ENCODE measurements around the gene GGT6.
A peak's percentile ranks its signal among the peaks of the same experiment; 100 is the strongest.

The GGT6 gene

GRCh38 chr17:4577386-4577993 is 17.1 kb upstream of the GGT6 start:
- H3K36me3 ChIP-seq (ENCODE audit: control insufficient read depth, insufficient read depth, low read length): no peaks in the 10 kb centered on the region
- no peaks in the 10 kb centered on the region for H3K79me2 ChIP-seq (ENCODE audit: control insufficient read depth, insufficient read depth, low read length)
- H3K4me2 ChIP-seq (ENCODE audit: low read length): no peak overlapping the region
- H3K79me1 ChIP-seq (ENCODE audit: low read length): no peaks in the 10 kb centered on the region
- DNase-seq: no peak
- H4K8ac ChIP-seq (ENCODE audit: low read depth, low read length): no peak overlapping the region
- no peaks in the 10 kb centered on the region for H3K27me3 ChIP-seq (ENCODE audit: insufficient read depth, low read length, poor library complexity)
- H3K23ac ChIP-seq (ENCODE audit: low read length): no peak overlapping the region
- WGBS (ENCODE audit: extremely low coverage, insufficient coverage, low lambda C conversion rate): no CpG with 5 or more reads among the region's 8 CpGs
- no peaks in the 10 kb centered on the region for H3K4me1 ChIP-seq (ENCODE audit: control insufficient read depth, low read depth, low read length)
- H3K56ac ChIP-seq (ENCODE audit: low read length): peak overlapping the region; percentile 25
- H3K18ac ChIP-seq (ENCODE audit: low read length): no peak overlapping the region
- H4K5ac ChIP-seq (ENCODE audit: low read length): no peak overlapping the region
- no peak overlapping the region for H2BK15ac ChIP-seq (replicated peaks; ENCODE audit: low read depth)
- no peak overlapping the region for H2AK5ac ChIP-seq (ENCODE audit: low read length)
- H2BK120ac ChIP-seq (ENCODE audit: low read depth, low read length): no peak overlapping the region
- peak overlapping the region; percentile 4 for H3K9ac ChIP-seq (ENCODE audit: low read length)
- H3K27ac ChIP-seq (ENCODE audit: low read depth, low read length): no peak overlapping the region
- H2BK5ac ChIP-seq (ENCODE audit: low read length): no peak overlapping the region
- H3K4ac ChIP-seq (ENCODE audit: low read depth, low read length): no peak overlapping the region
- H3K4me3 ChIP-seq (ENCODE audit: low read length): no peak overlapping the region

GRCh38 chr17:4576729-4577322 is 16.4 kb upstream of the GGT6 start:
- no peak overlapping the region for H2BK15ac ChIP-seq (replicated peaks; ENCODE audit: low read depth)
- no peak overlapping the region for H2BK5ac ChIP-seq (ENCODE audit: low read length)
- no peak overlapping the region for H3K23ac ChIP-seq (ENCODE audit: low read length)
- peak overlapping the region; percentile 24 for H3K9ac ChIP-seq (ENCODE audit: low read length)
- peak overlapping the region; percentile 42 for H3K4ac ChIP-seq (ENCODE audit: low read depth, low read length)
- no CpG with 5 or more reads among the region's 18 CpGs for WGBS (ENCODE audit: extremely low coverage, insufficient coverage, low lambda C conversion rate)
- H4K5ac ChIP-seq (ENCODE audit: low read length): no peak overlapping the region
- H3K27ac ChIP-seq (ENCODE audit: low read depth, low read length): no peak overlapping the region
- H3K4me3 ChIP-seq (ENCODE audit: low read length): no peak overlapping the region
- peak overlapping the region; percentile 35 for H3K18ac ChIP-seq (ENCODE audit: low read length)
- no peaks in the 10 kb centered on the region for H3K79me2 ChIP-seq (ENCODE audit: control insufficient read depth, insufficient read depth, low read length)
- peak overlapping the region; percentile 25 for H3K56ac ChIP-seq (ENCODE audit: low read length)
- no peak overlapping the region for H4K8ac ChIP-seq (ENCODE audit: low read depth, low read length)
- no peaks in the 10 kb centered on the region for H3K27me3 ChIP-seq (ENCODE audit: insufficient read depth, low read length, poor library complexity)
- H2BK120ac ChIP-seq (ENCODE audit: low read depth, low read length): peak overlapping the region; percentile 4
- no peak overlapping the region for H3K4me2 ChIP-seq (ENCODE audit: low read length)
- H3K79me1 ChIP-seq (ENCODE audit: low read length): no peaks in the 10 kb centered on the region
- H3K4me1 ChIP-seq (ENCODE audit: control insufficient read depth, low read depth, low read length): no peaks in the 10 kb centered on the region
- no peak overlapping the region for H2AK5ac ChIP-seq (ENCODE audit: low read length)
- DNase-seq: peak; percentile 75
- H3K36me3 ChIP-seq (ENCODE audit: control insufficient read depth, insufficient read depth, low read length): no peaks in the 10 kb centered on the region

- Histone ChIP-seq H3K4me3 (ENCODE audit: low read length) (no peak overlapping the region), H3K27ac (ENCODE audit: low read depth, low read length) (no peak overlapping the region), H3K23ac (ENCODE audit: low read length) (no peak overlapping the region), H3K18ac (ENCODE audit: low read length) (no peak overlapping the region), H2AK5ac (ENCODE audit: low read length) (no peak overlapping the region), H3K4me1 (ENCODE audit: control insufficient read depth, low read depth, low read length) (no peaks in the 10 kb centered on the region), H4K8ac (ENCODE audit: low read depth, low read length) (no peak overlapping the region), H3K36me3 (ENCODE audit: control insufficient read depth, insufficient read depth, low read length) (no peaks in the 10 kb centered on the region), H3K4me2 (ENCODE audit: low read length) (no peak overlapping the region), H3K4ac (ENCODE audit: low read depth, low read length) (no peak overlapping the region), H3K27me3 (ENCODE audit: insufficient read depth, low read length, poor library complexity) (no peaks in the 10 kb centered on the region), H3K79me1 (ENCODE audit: low read length) (no peaks in the 10 kb centered on the region), H3K9ac (ENCODE audit: low read length) (no peak overlapping the region), H4K5ac (ENCODE audit: low read length) (no peak overlapping the region), H3K79me2 (ENCODE audit: control insufficient read depth, insufficient read depth, low read length) (no peaks in the 10 kb centered on the region), H2BK120ac (ENCODE audit: low read depth, low read length) (no peak overlapping the region), H2BK15ac (replicated peaks; ENCODE audit: low read depth) (no peak overlapping the region), H2BK5ac (ENCODE audit: low read length) (no peak overlapping the region), H3K56ac (ENCODE audit: low read length) (peak overlapping the region; percentile 8)
- no CpG with 5 or more reads among the region's 6 CpGs for WGBS (ENCODE audit: extremely low coverage, insufficient coverage, low lambda C conversion rate)
- DNase-seq: no peak
These were observed 15.8 kb upstream of the GGT6 start for GRCh38 chr17:4576161-4576558.

- Histone ChIP-seq H2AK5ac (ENCODE audit: low read length) (no peak overlapping the region), H3K56ac (ENCODE audit: low read length) (no peak overlapping the region), H4K5ac (ENCODE audit: low read length) (no peak overlapping the region), H3K4ac (ENCODE audit: low read depth, low read length) (no peak overlapping the region), H3K4me3 (ENCODE audit: low read length) (no peak overlapping the region), H3K4me2 (ENCODE audit: low read length) (no peak overlapping the region), H3K18ac (ENCODE audit: low read length) (no peak overlapping the region), H3K36me3 (ENCODE audit: control insufficient read depth, insufficient read depth, low read length) (no peaks in the 10 kb centered on the region), H4K8ac (ENCODE audit: low read depth, low read length) (no peak overlapping the region), H3K79me1 (ENCODE audit: low read length) (no peaks in the 10 kb centered on the region), H3K4me1 (ENCODE audit: control insufficient read depth, low read depth, low read length) (no peaks in the 10 kb centered on the region), H2BK120ac (ENCODE audit: low read depth, low read length) (no peak overlapping the region), H3K79me2 (ENCODE audit: control insufficient read depth, insufficient read depth, low read length) (no peaks in the 10 kb centered on the region), H2BK15ac (replicated peaks; ENCODE audit: low read depth) (no peak overlapping the region), H3K23ac (ENCODE audit: low read length) (no peak overlapping the region), H3K9ac (ENCODE audit: low read length) (no peak overlapping the region), H2BK5ac (ENCODE audit: low read length) (no peak overlapping the region), H3K27me3 (ENCODE audit: insufficient read depth, low read length, poor library complexity) (no peaks in the 10 kb centered on the region), H3K27ac (ENCODE audit: low read depth, low read length) (no peak overlapping the region)
- WGBS (ENCODE audit: extremely low coverage, insufficient coverage, low lambda C conversion rate): no CpG with 5 or more reads among the region's 9 CpGs
- DNase-seq: no peak
These were observed 14.2 kb upstream of the GGT6 start for GRCh38 chr17:4574448-4575045.

GRCh38 chr17:4573669-4574068 is 13.3 kb upstream of the GGT6 start:
- WGBS (ENCODE audit: extremely low coverage, insufficient coverage, low lambda C conversion rate): no CpG with 5 or more reads among the region's 7 CpGs
- Histone ChIP-seq H4K5ac (ENCODE audit: low read length) (no peak overlapping the region), H3K18ac (ENCODE audit: low read length) (no peak overlapping the region), H3K4me1 (ENCODE audit: control insufficient read depth, low read depth, low read length) (no peaks in the 10 kb centered on the region), H3K27ac (ENCODE audit: low read depth, low read length) (no peak overlapping the region), H3K4ac (ENCODE audit: low read depth, low read length) (no peak overlapping the region), H2BK15ac (replicated peaks; ENCODE audit: low read depth) (no peak overlapping the region), H3K27me3 (ENCODE audit: insufficient read depth, low read length, poor library complexity) (no peaks in the 10 kb centered on the region), H3K36me3 (ENCODE audit: control insufficient read depth, insufficient read depth, low read length) (no peaks in the 10 kb centered on the region), H3K4me3 (ENCODE audit: low read length) (no peak overlapping the region), H3K23ac (ENCODE audit: low read length) (no peak overlapping the region), H3K79me2 (ENCODE audit: control insufficient read depth, insufficient read depth, low read length) (no peaks in the 10 kb centered on the region), H3K56ac (ENCODE audit: low read length) (peak overlapping the region; percentile 5), H4K8ac (ENCODE audit: low read depth, low read length) (no peak overlapping the region), H2BK5ac (ENCODE audit: low read length) (no peak overlapping the region), H2AK5ac (ENCODE audit: low read length) (no peak overlapping the region), H3K9ac (ENCODE audit: low read length) (no peak overlapping the region), H2BK120ac (ENCODE audit: low read depth, low read length) (no peak overlapping the region), H3K4me2 (ENCODE audit: low read length) (no peak overlapping the region), H3K79me1 (ENCODE audit: low read length) (no peaks in the 10 kb centered on the region)
- no peak for DNase-seq
